Raji (cell line): Measurements from ENCODE around the gene MSX1.

ENCODE experiments used
- POLR2A ChIP-seq: IDR thresholded peaks from 2 replicates; pipeline ENCODE4 v1.6.1; 2011; ENCODE audit warnings: low read depth, low read length, control low read depth; ENCODE audit not compliant: insufficient read depth

MSX1 gene

DNA sequence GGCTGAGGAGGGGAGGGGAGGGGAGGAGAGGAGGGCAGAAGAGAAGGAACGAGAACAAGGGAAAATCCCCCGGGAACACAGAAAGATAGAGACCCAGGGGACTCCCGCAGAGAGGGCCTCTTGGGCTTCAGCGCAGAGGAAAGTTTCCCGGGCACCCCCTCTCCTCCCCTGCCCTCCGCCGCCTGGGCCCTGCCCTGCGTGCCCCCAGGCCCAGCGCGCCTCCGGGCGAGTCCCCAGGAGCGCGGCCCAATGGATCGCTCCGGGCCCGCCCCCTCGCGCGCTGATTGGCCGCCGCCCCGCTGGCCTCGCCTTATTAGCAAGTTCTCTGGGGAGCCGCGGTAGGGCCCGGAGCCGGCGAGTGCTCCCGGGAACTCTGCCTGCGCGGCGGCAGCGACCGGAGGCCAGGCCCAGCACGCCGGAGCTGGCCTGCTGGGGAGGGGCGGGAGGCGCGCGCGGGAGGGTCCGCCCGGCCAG is at the start of gene MSX1:
MSX1 (plus strand) TSS at position 341 of the 474 bp plus-strand sequence. CDS start 235 bp downstream, outside the sequence.
- TF ChIP-seq POLR2A = no peak

DNA sequence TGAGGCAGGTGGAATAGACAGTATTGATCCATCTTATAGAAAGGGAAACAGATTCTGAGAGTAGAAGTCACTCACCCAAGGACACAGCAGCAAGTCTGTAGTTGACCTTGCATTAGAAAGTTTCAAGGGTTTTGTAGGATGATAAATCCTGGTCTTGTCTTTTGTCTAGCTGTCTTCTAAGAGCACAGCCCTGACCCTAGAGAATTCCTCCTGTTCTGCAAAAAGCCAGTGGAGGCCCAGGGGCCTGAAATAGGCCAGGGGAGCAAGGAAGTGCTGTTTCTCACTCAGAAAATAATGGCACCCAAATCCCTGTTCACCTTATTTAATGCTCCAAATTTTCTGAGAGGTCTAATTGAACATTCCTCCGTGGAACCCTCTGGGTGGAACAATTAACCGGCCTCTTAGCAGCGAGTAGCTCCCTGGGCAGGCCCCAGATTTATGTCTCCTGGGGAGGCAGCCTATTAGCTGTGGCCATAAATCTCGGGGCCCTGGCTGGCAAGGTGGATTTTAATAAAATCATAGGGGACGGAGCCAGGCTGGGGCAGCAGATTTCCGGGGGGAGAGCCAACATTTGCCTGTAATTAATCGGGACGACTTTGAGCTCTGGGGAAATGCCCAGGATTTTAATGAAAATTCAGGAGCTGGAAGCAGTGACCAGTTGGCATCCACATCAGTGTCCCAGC is 49.2 kb upstream of the MSX1 start:
- TF ChIP-seq POLR2A = no peak

DNA sequence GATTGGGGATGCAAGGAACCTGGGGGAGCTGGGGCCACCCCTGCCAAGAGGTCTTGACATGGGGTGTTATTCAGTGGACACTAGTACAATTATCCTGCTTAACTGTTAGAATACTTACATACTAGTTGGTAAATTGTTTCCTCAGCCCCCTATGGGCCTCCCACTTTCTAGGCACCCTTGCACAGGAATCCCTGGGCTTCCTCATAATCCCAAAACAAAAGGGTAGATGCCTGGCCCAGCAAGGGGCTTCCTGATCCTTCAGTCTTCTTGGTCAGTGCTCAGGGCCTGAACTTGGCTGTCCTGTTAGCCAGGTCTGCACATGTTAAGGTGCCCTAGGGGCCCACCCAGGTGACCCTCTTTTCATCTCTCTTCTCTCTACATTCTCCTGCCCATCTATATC is 48.7 kb upstream of the MSX1 start:
- no peak for TF ChIP-seq POLR2A

DNA sequence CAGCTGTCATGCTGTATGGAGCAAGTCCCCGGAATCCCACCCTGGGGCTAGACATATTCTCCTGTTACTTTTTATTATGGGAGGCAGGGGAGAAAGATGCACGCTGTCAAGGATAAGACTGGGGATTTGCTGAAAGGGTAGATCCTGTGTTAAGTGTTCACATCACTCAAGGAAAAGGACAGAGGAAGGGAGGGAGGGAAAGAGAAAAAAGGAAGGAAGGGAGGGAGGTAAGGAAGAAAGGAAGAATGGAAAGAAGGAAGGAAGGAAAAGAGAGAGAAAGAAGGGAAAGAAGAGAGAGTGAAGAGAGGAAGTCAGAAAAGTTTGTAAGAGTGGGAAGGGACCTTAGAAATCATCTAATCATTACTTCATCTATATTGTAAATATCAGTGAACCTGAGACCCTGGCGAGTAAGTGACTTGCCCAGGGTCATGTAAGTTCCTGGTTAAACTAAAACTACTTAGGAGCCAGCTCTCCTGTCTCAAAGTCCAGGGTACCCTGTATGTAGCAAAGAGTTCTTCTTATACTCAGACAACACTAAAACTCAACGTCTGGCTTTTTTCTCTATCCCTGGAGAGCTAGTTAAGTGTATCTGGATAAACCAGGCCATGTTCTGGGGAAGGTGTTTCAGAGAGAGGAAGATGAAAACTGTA is 47.2 kb upstream of the MSX1 start:
- TF ChIP-seq POLR2A = no peak

DNA sequence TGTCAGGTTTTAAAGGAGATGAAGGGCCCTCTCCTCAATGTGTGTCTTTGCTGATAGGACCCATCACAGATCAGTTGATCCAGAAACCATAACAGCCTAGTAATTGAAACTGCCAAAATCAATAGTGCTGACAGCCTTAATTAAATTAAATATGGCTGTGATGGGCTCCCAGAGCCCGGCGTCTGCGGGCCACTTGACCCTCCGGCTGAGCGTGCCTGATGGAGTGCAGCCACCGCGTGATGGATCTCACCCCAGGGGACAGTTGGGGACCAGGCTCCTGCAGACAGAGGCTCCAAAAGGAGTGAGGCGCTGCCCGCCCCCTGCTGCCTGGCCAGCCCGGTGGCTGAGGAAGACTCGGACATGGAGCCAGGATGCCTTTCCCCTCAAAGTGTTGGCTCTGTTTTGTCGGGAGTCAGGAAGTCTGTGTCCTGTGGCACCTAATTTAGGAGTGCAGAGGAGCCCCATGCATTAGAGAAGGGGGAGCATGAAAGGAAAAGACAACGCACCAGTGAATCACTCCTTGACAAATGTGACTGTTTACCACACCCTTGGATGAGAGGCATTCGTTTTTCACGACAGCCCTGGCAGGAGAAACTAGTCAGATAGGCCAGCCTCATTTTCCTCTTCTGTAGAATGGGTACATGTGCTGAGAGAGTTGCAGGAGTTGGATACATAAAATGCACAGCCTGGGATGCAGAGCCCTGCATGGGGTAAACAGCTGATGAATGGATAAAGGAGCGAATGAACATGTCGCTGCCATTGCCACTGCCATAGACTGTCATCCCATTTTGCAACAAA is 40.9 kb upstream of the MSX1 start:
- no peak for TF ChIP-seq POLR2A

DNA sequence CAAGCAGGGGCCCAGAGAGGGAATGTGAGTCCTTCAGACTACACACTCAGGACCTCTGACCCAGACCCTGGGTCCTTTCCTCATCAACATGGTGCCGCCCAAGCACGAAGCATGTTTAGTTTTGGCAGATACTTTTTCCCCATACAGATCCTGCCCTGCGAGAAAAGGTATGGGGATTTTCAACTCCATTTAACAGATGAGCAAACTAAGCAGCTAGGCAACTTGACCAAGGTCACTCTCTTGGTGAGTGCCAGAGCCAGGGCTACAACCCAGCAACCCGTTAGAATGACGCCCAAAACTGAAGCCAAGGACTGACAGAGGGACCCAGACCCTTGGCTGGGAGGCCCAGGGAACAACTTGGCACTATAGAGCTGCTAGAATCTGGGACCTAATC is 40.3 kb upstream of the MSX1 start:
- no peak for TF ChIP-seq POLR2A

DNA sequence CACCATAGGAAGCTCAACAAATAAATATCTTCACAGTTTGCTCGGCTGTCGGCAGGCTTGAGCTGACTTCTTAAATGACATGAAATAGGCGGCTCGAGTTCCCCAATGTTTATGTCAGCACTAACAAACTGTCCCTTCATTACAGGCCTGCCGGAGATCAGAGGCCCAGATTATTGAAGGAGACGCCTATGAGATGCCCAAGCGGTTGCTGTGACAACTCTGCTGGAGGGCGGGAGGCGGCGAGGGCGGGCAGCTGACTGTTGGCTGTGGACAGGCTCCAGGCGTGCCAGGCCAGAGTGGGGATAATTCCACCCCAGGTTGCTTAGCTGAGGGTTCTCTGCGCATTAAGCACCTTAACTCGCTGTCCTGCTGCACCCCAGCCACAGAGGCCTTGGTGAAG is 39.2 kb upstream of the MSX1 start:
- TF ChIP-seq POLR2A = no peak

DNA sequence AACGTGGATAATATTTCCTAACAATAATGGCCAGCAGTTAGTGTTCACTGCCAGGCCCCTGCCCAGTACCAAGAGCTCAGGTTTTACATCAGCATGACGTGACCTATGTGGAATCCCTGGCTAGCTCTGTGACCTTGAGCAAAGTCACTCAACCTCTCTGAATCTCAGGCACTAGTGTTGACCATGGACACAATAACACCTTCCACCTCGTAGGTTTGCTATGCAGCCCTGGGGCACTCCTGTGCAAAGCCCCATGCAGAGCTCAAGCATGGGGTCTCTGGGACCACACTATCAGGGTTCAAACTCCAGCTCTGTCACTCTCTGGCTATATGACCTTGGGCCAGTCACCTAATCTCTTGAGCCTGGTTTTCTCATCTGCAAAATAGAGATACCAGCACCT is 38.7 kb upstream of the MSX1 start:
- TF ChIP-seq POLR2A = no peak

DNA sequence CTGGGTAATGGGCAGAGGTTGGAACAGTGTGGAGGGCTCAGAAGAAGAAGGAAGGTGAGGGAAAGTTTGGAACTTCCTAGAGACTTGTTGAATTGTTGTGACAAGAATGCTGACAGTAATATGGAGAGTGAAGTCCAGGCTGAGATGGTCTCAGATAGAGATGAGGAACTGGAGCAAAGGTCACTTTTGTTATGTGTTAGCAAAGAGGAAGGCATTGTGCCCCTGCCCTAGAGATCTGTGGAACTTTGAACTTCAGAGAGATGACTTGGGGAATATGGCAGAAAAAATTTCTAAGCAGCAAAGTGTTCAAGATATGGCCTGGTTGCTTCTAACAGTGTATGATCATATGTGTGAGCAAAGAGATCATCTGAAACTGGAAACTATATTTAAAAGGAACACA is 37.9 kb upstream of the MSX1 start:
- TF ChIP-seq POLR2A = no peak

DNA sequence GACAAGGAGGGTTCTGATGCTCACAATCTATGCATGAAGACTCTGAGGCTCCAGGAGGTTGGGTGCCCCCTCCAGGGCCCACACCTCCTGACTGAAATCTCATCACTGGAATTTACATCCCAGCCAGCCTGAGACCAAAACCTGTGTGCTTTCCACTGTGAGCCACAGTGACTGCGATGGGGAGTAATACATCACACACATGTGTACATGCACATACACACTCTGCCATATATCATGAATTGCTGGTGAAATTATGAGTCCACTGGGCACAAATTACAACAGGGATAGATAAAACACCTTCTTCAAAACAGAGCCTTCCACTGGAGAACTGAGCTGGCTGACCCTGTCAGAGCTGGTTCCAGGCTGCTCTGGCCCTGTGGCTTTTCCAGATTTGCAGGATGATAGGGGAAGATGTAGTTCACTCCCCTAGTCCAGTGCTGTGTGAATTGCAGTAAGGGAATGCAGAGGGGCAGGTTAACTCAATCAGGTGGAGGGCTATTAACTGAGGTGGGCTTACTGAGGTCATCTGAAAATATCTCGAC is 35.8 kb upstream of the MSX1 start:
- no peak for TF ChIP-seq POLR2A

DNA sequence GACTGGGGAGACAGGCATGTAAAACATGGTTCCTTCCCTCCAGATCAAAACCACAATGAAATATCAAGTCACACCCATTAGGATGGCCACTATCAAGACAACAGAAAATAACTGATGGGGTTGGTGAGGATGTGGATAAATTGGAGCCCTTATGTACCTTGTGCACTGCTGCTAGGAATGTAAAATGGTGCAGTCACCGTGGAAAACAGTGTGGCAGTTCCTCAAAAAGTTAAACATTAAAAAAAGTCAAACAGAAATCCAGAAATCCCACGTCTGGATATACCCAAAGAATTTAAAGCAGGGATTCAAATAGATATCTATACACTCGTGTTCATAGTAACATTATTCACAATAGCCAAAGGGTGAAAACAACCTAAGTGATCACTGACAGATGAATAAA is 35.2 kb upstream of the MSX1 start:
- no peak for TF ChIP-seq POLR2A

DNA sequence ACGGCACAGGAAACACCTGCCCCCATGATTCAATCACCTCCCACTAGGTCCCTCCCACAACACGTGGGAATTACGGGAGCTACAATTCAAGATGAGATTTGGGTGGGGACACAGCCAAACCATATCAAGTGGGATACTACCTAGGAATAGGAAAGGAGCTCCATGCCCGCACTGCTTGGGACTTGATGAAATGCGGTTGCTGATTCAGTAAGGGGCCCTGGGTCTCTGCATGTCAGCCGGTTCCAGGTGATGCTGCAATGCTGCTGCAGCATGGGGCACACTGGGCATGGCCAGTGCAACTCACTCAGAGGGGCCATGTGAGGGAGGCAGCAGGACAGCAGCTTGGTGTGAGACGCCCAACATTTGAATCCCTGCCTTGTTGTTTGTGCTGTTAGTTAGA is 34.0 kb upstream of the MSX1 start:
- no peak for TF ChIP-seq POLR2A

DNA sequence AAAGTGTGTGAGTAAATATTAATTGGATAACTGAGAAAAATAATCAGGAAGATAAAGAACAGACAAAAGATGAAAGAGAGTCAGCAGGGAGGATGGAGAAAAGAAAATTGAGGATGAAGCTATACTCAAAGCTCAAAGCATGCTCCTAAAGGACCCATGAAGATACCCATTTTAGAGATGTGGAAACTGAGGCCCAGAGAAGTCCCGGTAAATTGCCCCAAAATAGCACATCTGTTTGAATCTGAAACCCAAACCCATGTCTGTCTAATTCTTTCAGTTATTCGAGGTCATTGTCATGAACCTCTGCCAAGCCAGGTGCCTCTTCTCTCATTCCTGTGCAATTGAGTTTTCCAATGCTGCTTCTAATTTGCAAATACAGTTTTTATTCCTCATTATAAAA is 29.6 kb upstream of the MSX1 start:
- TF ChIP-seq POLR2A = no peak

DNA sequence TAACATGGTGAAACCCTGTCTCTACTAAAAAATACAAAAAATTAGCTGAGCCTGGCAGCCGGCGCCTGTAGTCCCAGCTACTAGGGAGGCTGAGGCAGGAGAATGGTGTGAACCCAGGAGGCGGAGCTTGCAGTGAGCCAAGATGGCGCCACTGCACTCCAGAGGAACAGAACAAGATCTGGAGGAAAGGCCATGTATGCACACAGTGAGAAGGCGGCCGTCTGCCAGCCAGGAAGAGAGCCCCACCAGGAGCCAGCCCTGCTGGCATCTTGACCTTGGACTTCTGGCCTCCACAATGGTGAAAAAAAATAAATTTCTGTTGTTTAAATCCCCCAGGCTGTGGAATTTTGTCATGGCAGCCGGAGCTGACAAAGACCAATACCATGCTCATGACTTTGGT is 28.2 kb upstream of the MSX1 start:
- TF ChIP-seq POLR2A = no peak

DNA sequence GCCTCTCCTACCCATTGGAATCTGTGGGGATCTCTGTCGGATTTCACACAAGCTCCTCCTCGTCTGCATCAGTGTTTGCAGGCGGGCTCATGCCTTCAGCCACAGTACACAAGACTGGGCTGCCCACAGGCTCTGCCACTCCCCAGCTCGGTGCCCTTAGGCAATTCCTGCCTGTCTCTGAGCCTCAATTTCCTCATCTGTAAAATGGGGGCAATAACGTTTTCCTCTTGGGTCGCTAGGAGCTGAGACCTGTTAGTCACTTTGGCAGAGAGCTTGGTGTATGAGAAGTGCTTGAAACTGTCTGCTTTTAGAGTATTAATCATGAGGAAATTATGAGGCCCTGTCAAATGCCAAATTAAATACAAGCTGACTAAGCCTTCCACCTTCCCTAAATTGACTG is 27.6 kb upstream of the MSX1 start:
- TF ChIP-seq POLR2A = no peak

DNA sequence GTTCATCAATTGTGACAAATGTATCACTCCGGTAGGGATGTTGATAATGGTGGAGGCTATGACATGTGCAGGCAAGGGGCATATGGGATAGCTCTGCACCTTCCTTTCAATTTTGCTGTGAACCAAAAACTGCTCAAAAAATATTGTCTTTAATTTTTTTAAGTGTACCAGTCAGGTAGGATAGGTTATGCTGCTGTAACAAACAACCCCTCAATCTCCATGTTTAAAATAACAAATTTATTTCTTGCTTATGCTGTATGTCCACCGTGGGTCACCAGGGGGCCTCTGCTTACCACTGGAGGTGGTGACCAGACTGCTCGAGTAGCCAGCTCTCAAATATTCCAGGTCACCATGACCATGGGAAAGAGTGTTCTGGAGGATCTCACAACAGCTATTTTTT is 23.4 kb upstream of the MSX1 start:
- TF ChIP-seq POLR2A = no peak

DNA sequence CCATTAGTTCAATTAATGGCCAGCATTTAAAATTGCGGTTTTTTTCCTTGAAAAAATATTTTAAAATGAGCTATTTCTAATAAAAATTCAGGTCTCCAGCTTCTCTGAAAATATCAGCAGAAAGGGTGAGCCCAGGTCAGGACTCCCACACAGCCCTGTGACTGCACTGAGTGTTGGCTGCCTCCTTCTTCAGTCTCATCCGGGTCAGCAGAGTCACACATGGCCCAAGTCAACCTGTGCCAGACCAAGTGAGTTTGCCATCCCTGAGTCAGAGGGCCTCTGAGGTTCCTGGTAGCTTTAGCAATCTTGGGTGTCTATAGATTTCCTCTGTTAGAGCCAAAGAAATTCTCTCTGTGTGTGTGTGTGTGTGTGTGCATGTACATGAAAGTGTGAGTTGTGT is 22.1 kb upstream of the MSX1 start:
- TF ChIP-seq POLR2A = no peak
